ENCODE results near the gene S100A10. TPM values are rescaled to one million over a fixed set of nuclear protein-coding genes. Genes with fewer than 3 reads are reported as not detected.
A peak's percentile ranks its signal among the peaks of the same experiment; 100 is the strongest.

Gene S100A10
- total RNA-seq, 1 experiment from 2014 or later, result 400 TPM

- intact Hi-C loops (cut with micrococcal nuclease), result no loop called here
- ATAC-seq (no peak), DNase-seq (no peak)
- Histone ChIP-seq H3K4me2 (ENCODE audit: low read length) (no peak overlapping the region), H2AFZ (ENCODE audit: low read length) (no peak overlapping the region), H4K20me1 (ENCODE audit: low read length) (no peaks in the 10 kb centered on the region), H3K36me3 (ENCODE audit: low read depth, low read length) (no peaks in the 10 kb centered on the region), H3K9ac (ENCODE audit: low read length) (no peak overlapping the region), H3F3A (ENCODE audit: low read length, unreplicated experiment) (no peaks in the 10 kb centered on the region), H3K4me3 (ENCODE audit: low read length) (no peak overlapping the region), H3K4me1 (ENCODE audit: insufficient read depth, low read length) (peaks cover 11% of the 10 kb centered on the region; the same call in 1 of the 2 replicates), H3K9me2 (replicated peaks; ENCODE audit: low read length) (no peaks in the 10 kb centered on the region), H3K9me3 (ENCODE audit: low read length) (no peaks in the 10 kb centered on the region), H3K27ac (ENCODE audit: low read length) (peak overlapping the region; percentile 33), H3K79me2 (ENCODE audit: low read length) (no peaks in the 10 kb centered on the region), H3K27me3 (ENCODE audit: low read length) (no peaks in the 10 kb centered on the region)
- BruUV-seq (replicated peaks), result no TSS peak
- CTCF ChIA-PET, result no interaction called here
- POLR2A ChIA-PET (ENCODE audit: unreplicated experiment), result no interaction called here
- no peak for TF ChIP-seq EZH2phosphoT487 (IDR thresholded peaks at IDR 0.05; ENCODE audit: borderline replicate concordance, low read length)
- TF ChIP-seq EZH2 (IDR thresholded peaks at IDR 0.05; ENCODE audit: low read length, unreplicated experiment), result no peak
- no peak for TF ChIP-seq CTCF (conservative IDR thresholded peaks at IDR 0.05; ENCODE audit: low read depth, low read length)
Measured at GRCh38 chr1:152023221-152023620, 29.6 kb upstream of the S100A10 start.

- no peak overlapping the region for H3K27ac ChIP-seq (ENCODE audit: low read length)
- no peak overlapping the region for H3K4me2 ChIP-seq (ENCODE audit: low read length)
Measured at GRCh38 chr1:152022474-152022873, 28.8 kb upstream of the S100A10 start.

GRCh38 chr1:152021569-152021968 lies 27.9 kb upstream of the S100A10 start:
- BruUV-seq (replicated peaks), result no TSS peak
- H3K4me1 ChIP-seq (ENCODE audit: insufficient read depth, low read length), result peaks cover 16% of the 10 kb centered on the region
- TF ChIP-seq EZH2phosphoT487 (IDR thresholded peaks at IDR 0.05; ENCODE audit: borderline replicate concordance, low read length) (no peak), EZH2 (IDR thresholded peaks at IDR 0.05; ENCODE audit: low read length, unreplicated experiment) (no peak), CTCF (conservative IDR thresholded peaks at IDR 0.05; ENCODE audit: low read depth, low read length) (no peak)
- no peak overlapping the region for H3K9ac ChIP-seq (ENCODE audit: low read length)
- H3K27ac ChIP-seq (ENCODE audit: low read length), result no peak overlapping the region
- H3K4me3 ChIP-seq (ENCODE audit: low read length), result no peak overlapping the region
- H3K79me2 ChIP-seq (ENCODE audit: low read length), result no peaks in the 10 kb centered on the region
- CTCF ChIA-PET, result no interaction called here
- no peaks in the 10 kb centered on the region for H3K27me3 ChIP-seq (ENCODE audit: low read length)
- POLR2A ChIA-PET (ENCODE audit: unreplicated experiment), result no interaction called here
- no peak overlapping the region for H3K4me2 ChIP-seq (ENCODE audit: low read length)
- H3F3A ChIP-seq (ENCODE audit: low read length, unreplicated experiment), result no peaks in the 10 kb centered on the region
- H3K9me2 ChIP-seq (replicated peaks; ENCODE audit: low read length), result no peaks in the 10 kb centered on the region
- no peaks in the 10 kb centered on the region for H3K9me3 ChIP-seq (ENCODE audit: low read length)
- H4K20me1 ChIP-seq (ENCODE audit: low read length), result no peaks in the 10 kb centered on the region
- DNase-seq (no peak), ATAC-seq (no peak)
- no peaks in the 10 kb centered on the region for H3K36me3 ChIP-seq (ENCODE audit: low read depth, low read length)
- H2AFZ ChIP-seq (ENCODE audit: low read length), result no peak overlapping the region
- intact Hi-C loops (cut with micrococcal nuclease), result no loop called here

More at GRCh38 chr1:152022474-152022873, 28.8 kb upstream of the S100A10 start:
- DNase-seq (no peak), ATAC-seq (no peak)
- Histone ChIP-seq H3K4me3 (ENCODE audit: low read length) (no peak overlapping the region), H3K9me3 (ENCODE audit: low read length) (no peaks in the 10 kb centered on the region), H3F3A (ENCODE audit: low read length, unreplicated experiment) (no peaks in the 10 kb centered on the region), H3K79me2 (ENCODE audit: low read length) (no peaks in the 10 kb centered on the region), H3K36me3 (ENCODE audit: low read depth, low read length) (no peaks in the 10 kb centered on the region), H3K27me3 (ENCODE audit: low read length) (no peaks in the 10 kb centered on the region), H3K9me2 (replicated peaks; ENCODE audit: low read length) (no peaks in the 10 kb centered on the region), H2AFZ (ENCODE audit: low read length) (no peak overlapping the region), H4K20me1 (ENCODE audit: low read length) (no peaks in the 10 kb centered on the region), H3K4me1 (ENCODE audit: insufficient read depth, low read length) (peaks cover 11% of the 10 kb centered on the region; the same call in 1 of the 2 replicates), H3K9ac (ENCODE audit: low read length) (no peak overlapping the region)
- no TSS peak for BruUV-seq (replicated peaks)
- POLR2A ChIA-PET (ENCODE audit: unreplicated experiment), result no interaction called here
- intact Hi-C loops (cut with micrococcal nuclease), result no loop called here
- CTCF ChIA-PET, result no interaction called here
- no peak for TF ChIP-seq CTCF (conservative IDR thresholded peaks at IDR 0.05; ENCODE audit: low read depth, low read length)

All from PC-3 (cell line).